ENCODE measurements around the gene LCN15.

DNA sequence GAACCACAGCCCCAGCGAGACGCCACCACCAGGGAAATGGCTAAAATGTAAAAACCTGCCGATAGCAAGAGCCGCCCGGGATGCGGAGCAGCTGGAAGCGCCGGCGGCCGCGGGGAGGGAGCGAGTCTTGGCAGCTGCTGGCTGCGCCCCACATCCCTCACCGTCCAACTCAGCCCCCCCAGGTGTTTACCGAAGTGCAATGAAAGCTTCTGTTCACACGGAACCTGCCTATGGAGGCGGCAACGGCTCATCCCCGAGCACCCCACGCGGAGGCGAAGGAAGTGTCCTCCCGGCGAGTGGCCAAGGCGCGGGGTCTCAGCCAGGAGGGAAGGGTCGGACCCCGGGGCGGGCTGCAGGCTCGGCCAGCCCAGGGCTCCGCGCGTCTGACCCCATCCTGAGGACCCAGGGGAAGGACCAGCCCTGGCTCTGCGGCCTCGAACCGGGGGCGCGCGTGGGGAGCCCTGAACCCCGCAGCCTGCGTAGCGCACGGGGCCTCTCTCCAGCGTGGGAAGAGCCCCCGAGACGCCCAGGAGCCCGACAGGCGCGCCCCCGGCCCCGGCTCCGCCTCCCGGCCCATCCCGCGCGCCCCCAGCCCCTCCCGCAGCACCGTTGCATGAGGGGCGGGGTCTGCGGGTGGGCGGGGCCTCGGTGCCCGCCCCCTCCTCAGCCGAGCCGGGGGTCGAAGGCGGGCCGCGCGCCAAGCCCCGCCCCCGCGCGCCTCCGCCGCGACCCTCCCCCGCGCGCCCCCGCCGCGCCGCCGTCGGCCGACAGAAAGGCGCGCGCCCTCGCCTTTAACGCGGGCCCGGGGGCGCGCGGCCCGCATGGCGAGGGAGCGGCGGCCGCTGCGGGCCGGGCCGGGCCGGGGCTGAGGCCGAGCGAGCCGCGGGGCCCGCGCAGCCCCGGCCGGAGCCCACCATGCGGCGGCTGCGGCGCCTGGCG, 52.3 kb downstream of the LCN15 start, which contains the start of gene DIPK1B:
- TF ChIP-seq CTCF (IDR thresholded peaks at IDR 0.05) (no peak), POLR2A (IDR thresholded peaks at IDR 0.05) (no peak), POLR2AphosphoS5 (IDR thresholded peaks at IDR 0.05) (no peak)

All from breast epithelium (tissue), 3 donors.